CD14-positive monocyte (primary cell): Measurements from ENCODE around the gene HLA-DQB2. TPM values are rescaled to one million over a fixed set of nuclear protein-coding genes. Genes with fewer than 3 reads are reported as not detected.

Experiments
- DNase-seq, 3 donors: peaks; one replicate each; pipeline ENCODE4 v3.0.0-alpha.2; 2011 to 2022
- H2AFZ ChIP-seq: 2 replicates; pipeline ENCODE4 v1.6.0; 2012; ENCODE audit warnings: mild to moderate bottlenecking, low read depth, low read length, inconsistent platforms; ENCODE audit not compliant: insufficient read depth, poor library complexity, severe bottlenecking
- H3K27ac ChIP-seq, 2 donors: 1 replicate in 1 of 2; 2 replicates in 1 of 2; pipeline ENCODE4 v1.5.1; 2012 to 2013; ENCODE audit warnings: low read length in 2 of 2, control low read depth in 1 of 2, inconsistent platforms in 1 of 2, low read depth in 1 of 2, mild to moderate bottlenecking in 1 of 2
- H3K27me3 ChIP-seq, 2 donors: one replicate each; pipeline versions ENCODE4 v1.6.0 to v1.6.1; 2011 to 2013; ENCODE audit warnings: low read length in 2 of 2; ENCODE audit not compliant: control insufficient read depth in 2 of 2, insufficient read depth in 2 of 2
- H3K36me3 ChIP-seq, 2 donors: replicated peaks in 1 of 2; 1 replicate in 1 of 2; 2 replicates in 1 of 2; pipeline versions ENCODE4 v1.5.1 to v1.6.1; 2012 to 2013; ENCODE audit warnings: low read length in 2 of 2, control low read depth in 1 of 2, inconsistent platforms in 1 of 2, mild to moderate bottlenecking in 1 of 2; ENCODE audit not compliant: insufficient read depth in 2 of 2, control insufficient read depth in 1 of 2
- H3K4me1 ChIP-seq, 2 donors: 1 replicate in 1 of 2; 2 replicates in 1 of 2; pipeline versions ENCODE4 v1.5.1 to v1.6.1; 2012 to 2013; ENCODE audit warnings: low read length in 2 of 2, control low read depth in 1 of 2, inconsistent platforms in 1 of 2, mild to moderate bottlenecking in 1 of 2, moderate library complexity in 1 of 2; ENCODE audit not compliant: insufficient read depth in 2 of 2, control insufficient read depth in 1 of 2
- H3K4me2 ChIP-seq: replicated peaks from 2 replicates; pipeline ENCODE3; 2012; ENCODE audit warnings: low read length, moderate library complexity, mild to moderate bottlenecking; ENCODE audit not compliant: poor library complexity, severe bottlenecking; ENCODE audit errors: extremely low read depth
- H3K4me3 ChIP-seq, 3 experiments: fragments of 200-600 bp in 1 of 3; sonication (generic) in 1 of 3; replicated peaks in 1 of 3; 1 replicate in 2 of 3; 2 replicates in 1 of 3; pipeline ENCODE4 v1.5.1; 2011 to 2013; ENCODE audit warnings: low read length in 3 of 3, mild to moderate bottlenecking in 3 of 3, control low read depth in 2 of 3, low read depth in 2 of 3, inconsistent platforms in 1 of 3, moderate library complexity in 1 of 3
- H3K79me2 ChIP-seq: 2 replicates; pipeline ENCODE4 v1.6.0; 2012; ENCODE audit warnings: mild to moderate bottlenecking, control low read depth, inconsistent platforms, low read length, moderate library complexity; ENCODE audit not compliant: insufficient read depth
- H3K9ac ChIP-seq: 2 replicates; pipeline ENCODE4 v1.6.0; 2017; ENCODE audit warnings: low read length, mild to moderate bottlenecking; ENCODE audit not compliant: insufficient read depth, poor library complexity, severe bottlenecking
- H3K9me3 ChIP-seq, 2 donors: replicated peaks in 1 of 2; 1 replicate in 1 of 2; 2 replicates in 1 of 2; pipeline versions ENCODE4 v1.5.1 to v1.6.1; 2012 to 2013; ENCODE audit warnings: low read length in 2 of 2, control low read depth in 1 of 2; ENCODE audit not compliant: control insufficient read depth in 1 of 2, insufficient read depth in 1 of 2
- H4K20me1 ChIP-seq: 2 replicates; pipeline ENCODE4 v1.6.0; 2012; ENCODE audit warnings: mild to moderate bottlenecking, low read length, control low read depth, moderate library complexity; ENCODE audit not compliant: insufficient read depth
- H3K27ac Mint-ChIP-seq, 7 donors: one replicate each; pipeline ENCODE4 v1.8.0; 2020; ENCODE audit warnings: mild to moderate bottlenecking in 7 of 7, mixed read lengths in 7 of 7, moderate library complexity in 6 of 7, inconsistent platforms in 2 of 7
- H3K27me3 Mint-ChIP-seq, 3 donors: one replicate each; pipeline ENCODE4 v1.8.0; 2021 to 2022; ENCODE audit warnings: low read depth in 3 of 3, mild to moderate bottlenecking in 3 of 3, mixed read lengths in 3 of 3, moderate library complexity in 3 of 3, inconsistent platforms in 1 of 3
- H3K36me3 Mint-ChIP-seq, 2 donors: one replicate each; pipeline ENCODE4 v1.8.0; 2020; ENCODE audit warnings: mixed read lengths in 2 of 2, inconsistent platforms in 1 of 2, mild to moderate bottlenecking in 1 of 2
- H3K4me1 Mint-ChIP-seq: one replicate; pipeline ENCODE4 v1.8.0; 2020; ENCODE audit warnings: mild to moderate bottlenecking, mixed read lengths
- H3K4me3 Mint-ChIP-seq, 2 donors: one replicate each; pipeline ENCODE4 v1.8.0; 2020; ENCODE audit warnings: mild to moderate bottlenecking in 2 of 2, mixed read lengths in 2 of 2, moderate library complexity in 1 of 2
- H3K9me3 Mint-ChIP-seq, 7 donors: one replicate each; pipeline ENCODE4 v1.8.0; 2020 to 2022; ENCODE audit warnings: mixed read lengths in 7 of 7, mild to moderate bottlenecking in 6 of 7, moderate library complexity in 6 of 7, inconsistent platforms in 2 of 7
- CTCF ChIP-seq: fragments of 200-600 bp; IDR thresholded peaks from one replicate; pipeline ENCODE4 v1.8.0; 2022; ENCODE audit warnings: antibody characterized with exemption, mild to moderate bottlenecking
- WGBS: methylation state at CpG from one replicate; pipeline ENCODE4 v1.1.5; 2013; ENCODE audit warnings: missing lambda C conversion rate; ENCODE audit not compliant: insufficient coverage; 5-methylcytosine and 5-hydroxymethylcytosine counted together
- intact Hi-C, 2 donors: fragments of 100-400 bp; cut with micrococcal nuclease; formaldehyde crosslinking; loops; one replicate each; pipeline versions ENCODE4 v1.15.0 to v1.15.1; 2023
- polyA plus RNA-seq, 3 donors: library from polyadenylated mRNA; depleted of rRNA in 1 of 3; unstranded in 2 of 3; stranded (reverse) in 1 of 3; fragments of 300-500 nt in 2 of 3; fragments of >200 nt in 1 of 3; fragmentation: Illumina TruSeq in 2 of 3; gene quantifications; 1 replicate in 2 of 3; 2 replicates in 1 of 3; pipeline ENCODE4 v1.2.3, GENCODE V29; 2012 to 2021

Gene HLA-DQB2
- polyA plus RNA-seq, 3 donors = 4.4 to 37.5 TPM; not detected in 1

GRCh38 chr6:32744776-32745175 is 18.6 kb downstream of the HLA-DQB2 start:
- DNase-seq = no peak
- intact Hi-C loops = loop anchor here in 1 of 2 donors (5.0 kb wide), 1 partner anchor 102 kb away; no protein-coding TSS in a partner anchor

GRCh38 chr6:32742374-32742773 is 21.0 kb downstream of the HLA-DQB2 start:
- no peak overlapping the region for H3K4me2 ChIP-seq
- DNase-seq = peak in 1 of 3 donors; percentile 17
- no CpG with 5 or more reads among the region's 3 CpGs for WGBS
- Mint-ChIP-seq H3K36me3 (peaks cover 0 to 3% of the 10 kb centered on the region in 2 donors), H3K27me3 (peaks cover 3 to 16% (median 7%) of the 10 kb centered on the region in 3 donors), H3K4me3 (no peak overlapping the region), H3K9me3 (peaks cover 0 to 2% (median 0%) of the 10 kb centered on the region in 7 donors), H3K27ac (no peak overlapping the region), H3K4me1 (peaks cover 3% of the 10 kb centered on the region)
- no peaks in the 10 kb centered on the region for H3K9me3 ChIP-seq
- H3K36me3 ChIP-seq = no peaks in the 10 kb centered on the region
- peaks cover 0 to 6% of the 10 kb centered on the region in 2 donors for H3K27me3 ChIP-seq
- no peak overlapping the region for H3K9ac ChIP-seq
- no peaks in the 10 kb centered on the region for H4K20me1 ChIP-seq
- no peak overlapping the region for H2AFZ ChIP-seq
- H3K4me3 ChIP-seq = peak overlapping the region in 1 of 3 experiments; percentile 19
- no peak overlapping the region for H3K27ac ChIP-seq
- H3K4me1 ChIP-seq = no peaks in the 10 kb centered on the region
- TF ChIP-seq CTCF = no peak
- H3K79me2 ChIP-seq = no peaks in the 10 kb centered on the region
- intact Hi-C loops = loop anchor here (2.0 to 5.0 kb wide), 2 partner anchors 100 to 104 kb away; no protein-coding TSS in a partner anchor

More at GRCh38 chr6:32744776-32745175, 18.6 kb downstream of the HLA-DQB2 start:
- H3K36me3 Mint-ChIP-seq = peaks cover 0 to 3% of the 10 kb centered on the region in 2 donors
- H3K27ac Mint-ChIP-seq = no peak overlapping the region
- Histone ChIP-seq H4K20me1 (no peaks in the 10 kb centered on the region), H3K4me1 (no peaks in the 10 kb centered on the region), H3K27me3 (peaks cover 0 to 3% of the 10 kb centered on the region in 2 donors), H3K79me2 (no peaks in the 10 kb centered on the region), H3K4me3 (no peak overlapping the region), H2AFZ (no peak overlapping the region), H3K36me3 (no peaks in the 10 kb centered on the region), H3K27ac (no peak overlapping the region), H3K9me3 (no peaks in the 10 kb centered on the region), H3K4me2 (no peak overlapping the region), H3K9ac (no peak overlapping the region)
- H3K27me3 Mint-ChIP-seq = peaks cover 5 to 19% (median 10%) of the 10 kb centered on the region in 3 donors
- H3K4me1 Mint-ChIP-seq = peaks cover 3% of the 10 kb centered on the region
- H3K4me3 Mint-ChIP-seq = no peak overlapping the region
- WGBS = 33% methylated on average over 3 of the region's 5 CpGs
- TF ChIP-seq CTCF = no peak
- peaks cover 0 to 2% (median 0%) of the 10 kb centered on the region in 7 donors for H3K9me3 Mint-ChIP-seq
